MM.1S (cell line): ENCODE data around the gene LIPT1.
"Not testable (repeated sequence)": the region's sequence is repeated elsewhere in the genome, so short reads cannot be mapped to it uniquely, and the experiment has no call there.

ENCODE experiments used
- DNase-seq: peaks from one replicate; pipeline ENCODE4 v3.0.0-alpha.2; 2015
- H2AFZ ChIP-seq: fragments of 300-600 bp; sonication (generic); 2 replicates; pipeline ENCODE4 v1.6.0; 2016; ENCODE audit warnings: antibody characterized with exemption, low read length
- H3F3A ChIP-seq: fragments of 300-600 bp; sonication (generic); 2 replicates; pipeline ENCODE4 v1.6.1; 2016; ENCODE audit warnings: mild to moderate bottlenecking, antibody characterized with exemption, low read length, moderate library complexity, mixed read lengths; ENCODE audit not compliant: insufficient read depth
- H3K27ac ChIP-seq: fragments of 300-600 bp; sonication (generic); 2 replicates; pipeline ENCODE4 v1.5.1; 2016; ENCODE audit warnings: mild to moderate bottlenecking, low read length
- H3K27me3 ChIP-seq: fragments of 300-600 bp; sonication (generic); replicated peaks from 2 replicates; pipeline ENCODE4 v1.6.0; 2016; ENCODE audit warnings: low read length; ENCODE audit not compliant: insufficient read depth
- H3K36me3 ChIP-seq: fragments of 300-600 bp; sonication (generic); replicated peaks from 2 replicates; pipeline ENCODE4 v1.6.1; 2016; ENCODE audit warnings: mild to moderate bottlenecking, low read length, mixed read lengths; ENCODE audit not compliant: insufficient read depth
- H3K4me1 ChIP-seq: fragments of 300-600 bp; sonication (generic); 2 replicates; pipeline ENCODE4 v1.6.1; 2016; ENCODE audit warnings: low read length, mixed read lengths
- H3K4me2 ChIP-seq: fragments of 300-600 bp; sonication (generic); 2 replicates; pipeline ENCODE4 v1.6.0; 2016; ENCODE audit warnings: low read depth, low read length
- H3K4me3 ChIP-seq: fragments of 300-600 bp; sonication (generic); 2 replicates; pipeline ENCODE4 v1.5.1; 2016; ENCODE audit warnings: low read length, mixed read lengths
- H3K79me2 ChIP-seq: fragments of 300-600 bp; sonication (generic); 2 replicates; pipeline ENCODE4 v1.6.1; 2016; ENCODE audit warnings: mixed run types, low read length, mixed read lengths
- H3K9ac ChIP-seq: fragments of 300-600 bp; sonication (generic); 2 replicates; pipeline ENCODE4 v1.6.1; 2016; ENCODE audit warnings: low read length, mixed read lengths
- H3K9me2 ChIP-seq: fragments of 300-600 bp; sonication (generic); replicated peaks from 2 replicates; pipeline ENCODE4 v1.6.1; 2016; ENCODE audit warnings: mild to moderate bottlenecking, low read length, mixed read lengths; ENCODE audit not compliant: insufficient read depth
- H3K9me3 ChIP-seq: fragments of 300-600 bp; sonication (generic); replicated peaks from 2 replicates; pipeline ENCODE4 v1.6.1; 2016; ENCODE audit warnings: mild to moderate bottlenecking, low read length, mixed read lengths; ENCODE audit not compliant: insufficient read depth
- H4K20me1 ChIP-seq: fragments of 300-600 bp; sonication (generic); 2 replicates; pipeline ENCODE4 v1.6.1; 2016; ENCODE audit warnings: mild to moderate bottlenecking, low read length, moderate library complexity, mixed read lengths; ENCODE audit not compliant: insufficient read depth
- CTCF ChIP-seq: fragments of 300-600 bp; sonication (generic); IDR thresholded peaks from 2 replicates; pipeline ENCODE4 v1.5.1; 2016; ENCODE audit warnings: antibody characterized with exemption, low read length, mixed read lengths
- EZH2 ChIP-seq: fragments of 300-600 bp; sonication (generic); optimal IDR thresholded peaks from 2 replicates; pipeline ENCODE3; 2017; ENCODE audit warnings: low read depth, mild to moderate bottlenecking, antibody characterized with exemption, low read length, mixed read lengths
- EZH2phosphoT487 ChIP-seq: fragments of 300-600 bp; sonication (generic); IDR thresholded peaks from 2 replicates; pipeline ENCODE4 v1.6.1; 2018; ENCODE audit warnings: antibody characterized with exemption, low read length

LIPT1 gene

GRCh38 chr2:99111945-99112344 lies 42.8 kb upstream of the LIPT1 start:
- Histone ChIP-seq H3K9me3 (no peaks in the 10 kb centered on the region), H3K27ac (no peak overlapping the region)

DNA sequence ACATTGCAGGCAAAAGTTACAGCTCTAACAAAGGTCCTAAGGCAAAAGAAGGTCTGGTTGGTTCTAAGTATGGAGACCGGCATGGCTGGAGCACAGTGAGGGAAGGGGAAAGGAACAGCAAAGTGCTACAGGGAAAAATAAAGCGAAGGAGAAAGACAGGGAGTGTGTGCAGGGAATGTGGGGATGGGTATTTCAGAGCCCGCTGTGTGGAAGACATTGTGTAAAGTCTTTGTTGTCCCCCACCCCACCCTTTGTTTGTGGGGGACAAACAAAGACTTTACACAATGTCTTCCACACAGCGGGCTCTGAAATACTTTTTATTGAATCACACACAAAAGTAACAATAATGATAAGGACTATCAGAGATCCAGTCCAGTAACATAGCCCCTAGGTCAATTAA lies 42.1 kb upstream of the LIPT1 start:
- no peak overlapping the region for H3K4me2 ChIP-seq
- no peak overlapping the region for H3K9ac ChIP-seq
- no peaks in the 10 kb centered on the region for H3F3A ChIP-seq
- no peaks in the 10 kb centered on the region for H3K9me3 ChIP-seq
- H3K36me3 ChIP-seq: no peaks in the 10 kb centered on the region
- no peaks in the 10 kb centered on the region for H4K20me1 ChIP-seq
- no peaks in the 10 kb centered on the region for H3K4me1 ChIP-seq
- H3K27me3 ChIP-seq: no peaks in the 10 kb centered on the region
- no peak overlapping the region for H3K4me3 ChIP-seq
- DNase-seq: no peak
- H3K79me2 ChIP-seq: no peaks in the 10 kb centered on the region
- no peak for TF ChIP-seq CTCF
- no peak for TF ChIP-seq EZH2phosphoT487
- TF ChIP-seq EZH2: no peak
- H3K27ac ChIP-seq: no peak overlapping the region
- H3K9me2 ChIP-seq: no peaks in the 10 kb centered on the region
- H2AFZ ChIP-seq: no peak overlapping the region

More at GRCh38 chr2:99111945-99112344, 42.8 kb upstream of the LIPT1 start:
- TF ChIP-seq EZH2: no peak
- no peak for TF ChIP-seq CTCF
- TF ChIP-seq EZH2phosphoT487: no peak
- no peak overlapping the region for H3K4me2 ChIP-seq
- H3K36me3 ChIP-seq: no peaks in the 10 kb centered on the region
- H3F3A ChIP-seq: no peaks in the 10 kb centered on the region
- no peaks in the 10 kb centered on the region for H3K27me3 ChIP-seq
- no peak overlapping the region for H3K9ac ChIP-seq
- no peak overlapping the region for H3K4me3 ChIP-seq
- H2AFZ ChIP-seq: no peak overlapping the region
- H3K9me2 ChIP-seq: no peaks in the 10 kb centered on the region
- no peaks in the 10 kb centered on the region for H3K79me2 ChIP-seq
- no peak for DNase-seq
- no peaks in the 10 kb centered on the region for H4K20me1 ChIP-seq
- no peaks in the 10 kb centered on the region for H3K4me1 ChIP-seq

DNA sequence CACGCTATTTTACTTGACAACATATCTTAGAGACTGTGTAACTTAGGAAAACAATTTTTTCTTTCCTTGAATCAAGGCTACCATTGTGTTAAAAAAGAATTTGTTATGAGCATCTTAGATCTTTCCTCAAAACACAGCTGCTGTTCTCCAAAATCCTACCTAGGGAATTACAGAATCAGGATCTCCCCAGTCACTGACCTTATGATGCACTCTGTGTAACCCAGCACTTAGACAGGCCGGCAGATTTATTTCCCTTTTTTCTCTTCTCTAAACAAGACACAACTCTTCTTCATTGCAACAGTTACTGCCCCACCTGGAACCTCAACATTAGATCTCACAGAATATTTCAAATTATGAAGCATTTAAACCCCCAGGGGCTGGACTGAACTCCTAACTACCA lies 26.8 kb upstream of the LIPT1 start:
- Histone ChIP-seq H3K9ac (no peak overlapping the region), H3K27me3 (no peaks in the 10 kb centered on the region), H3K79me2 (no peaks in the 10 kb centered on the region), H3K4me3 (no peak overlapping the region), H3F3A (no peaks in the 10 kb centered on the region), H3K9me3 (no peaks in the 10 kb centered on the region), H3K27ac (no peak overlapping the region), H3K4me2 (no peak overlapping the region), H4K20me1 (no peaks in the 10 kb centered on the region), H3K9me2 (no peaks in the 10 kb centered on the region), H3K36me3 (no peaks in the 10 kb centered on the region), H2AFZ (no peak overlapping the region), H3K4me1 (no peaks in the 10 kb centered on the region)
- TF ChIP-seq EZH2 (no peak), CTCF (no peak), EZH2phosphoT487 (no peak)
- DNase-seq: no peak

DNA sequence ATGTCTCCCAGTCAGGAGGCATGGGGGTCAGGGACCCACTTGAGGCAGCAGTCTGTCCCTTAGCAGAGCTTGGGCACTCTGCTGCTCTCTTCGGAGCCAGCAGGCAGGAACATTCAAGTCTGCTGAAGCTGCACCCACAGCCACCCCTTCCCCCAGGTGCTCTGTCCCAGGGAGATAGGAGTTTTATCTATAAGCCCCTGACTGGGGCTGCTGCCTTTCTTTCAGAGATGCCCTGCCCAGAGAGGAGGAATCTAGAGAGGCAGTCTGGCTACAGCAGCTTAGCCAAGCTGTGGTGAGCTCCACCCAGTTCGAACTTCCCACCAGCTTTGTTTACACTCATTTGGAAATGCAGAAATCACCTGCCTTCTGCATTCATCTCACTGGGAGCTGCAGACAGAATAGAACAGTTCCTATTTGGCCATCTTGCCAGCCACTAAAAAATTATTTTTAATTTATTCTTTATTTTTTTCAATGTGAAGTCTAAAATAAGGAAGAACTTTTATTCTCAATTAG lies 19.7 kb upstream of the LIPT1 start:
- H3K9me2 ChIP-seq, H3K4me2 ChIP-seq, H3K9me3 ChIP-seq, H3F3A ChIP-seq, DNase-seq, H2AFZ ChIP-seq, H4K20me1 ChIP-seq, H3K79me2 ChIP-seq, H3K36me3 ChIP-seq, H3K4me1 ChIP-seq, H3K9ac ChIP-seq, H3K4me3 ChIP-seq, H3K27ac ChIP-seq, H3K27me3 ChIP-seq: not testable (repeated sequence)
